ENCODE data around the gene MRPL28.

GRCh38 chr16:414395-415169 is 44.2 kb upstream of the MRPL28 start:
- TF ChIP-seq CTCF (IDR thresholded peaks at IDR 0.05) = no peak
- TF ChIP-seq POLR2A (IDR thresholded peaks at IDR 0.05) = no peak

Measured in tibial nerve (tissue), 3 donors.